ENCODE results near the gene GADL1. TPM values are rescaled to one million over a fixed set of nuclear protein-coding genes. Genes with fewer than 3 reads are reported as not detected.

GADL1 gene
- total RNA-seq, 1 experiment from 2014 or later, result 0.09 TPM

- Histone ChIP-seq H3K14ac (ENCODE audit: insufficient read depth, low read length) (no peak overlapping the region), H2BK5ac (ENCODE audit: insufficient read length, low read length) (no peak overlapping the region), H2BK12ac (ENCODE audit: insufficient read length, low read depth, low read length) (no peak overlapping the region), H4K8ac (replicated peaks; ENCODE audit: insufficient read length, low read depth, low read length) (no peak overlapping the region), H4K20me1 (ENCODE audit: control insufficient read depth, insufficient read depth, insufficient read length) (no peaks in the 10 kb centered on the region), H3K79me2 (ENCODE audit: insufficient read depth, low read length) (no peaks in the 10 kb centered on the region), H3K4me1 (ENCODE audit: insufficient read depth, low read length) (no peaks in the 10 kb centered on the region), H3K18ac (ENCODE audit: insufficient read length, low read depth, low read length) (no peak overlapping the region), H3K27me3 (ENCODE audit: insufficient read depth, low read length) (no peaks in the 10 kb centered on the region), H3K56ac (ENCODE audit: insufficient read length, low read depth, low read length) (no peak overlapping the region), H3K23ac (ENCODE audit: insufficient read length, low read depth, low read length) (no peak overlapping the region), H3K4ac (ENCODE audit: low read depth, low read length) (no peak overlapping the region), H2AFZ (ENCODE audit: low read length) (no peak overlapping the region), H2BK15ac (ENCODE audit: low read depth, low read length) (no peak overlapping the region), H3K27ac (ENCODE audit: insufficient read length, low read depth, low read length) (no peak overlapping the region), H2BK120ac (ENCODE audit: low read depth, low read length, poor library complexity, severe bottlenecking) (no peak overlapping the region), H4K5ac (ENCODE audit: insufficient read length, low read depth, low read length) (no peak overlapping the region), H3T11ph (ENCODE audit: low read length) (no peak overlapping the region), H2BK20ac (ENCODE audit: low read depth, low read length, poor library complexity, severe bottlenecking) (no peak overlapping the region), H3K9ac (ENCODE audit: extremely low read depth, insufficient read length, low read length) (no peak overlapping the region), H3K9me3 (ENCODE audit: control insufficient read depth, low read depth, low read length) (no peaks in the 10 kb centered on the region), H4K91ac (ENCODE audit: insufficient read length, low read depth, low read length) (no peak overlapping the region), H2AK5ac (ENCODE audit: insufficient read length, low read length) (no peak overlapping the region), H3K4me2 (ENCODE audit: insufficient read depth, insufficient read length, low read length) (no peak overlapping the region), H3K79me1 (ENCODE audit: insufficient read depth, low read depth, low read length, poor library complexity, severe bottlenecking) (no peaks in the 10 kb centered on the region), H3K23me2 (ENCODE audit: insufficient read length, low read depth, low read length, poor library complexity, severe bottlenecking) (no peaks in the 10 kb centered on the region)
- no CpG with 5 or more reads among the region's 1 CpG for WGBS (ENCODE audit: extremely low coverage, insufficient read length, low lambda C conversion rate)
- Mint-ChIP-seq H3K27ac (no peak overlapping the region), H3K4me3 (no peak overlapping the region), H3K4me1 (peaks cover 20 to 21% of the 10 kb centered on the region in 2 experiments), H3K27me3 (ENCODE audit: low read depth) (no peaks in the 10 kb centered on the region), H3K36me3 (ENCODE audit: insufficient read depth in 1 of 3, low read depth in 3 of 3) (peaks cover 13 to 30% (median 13%) of the 10 kb centered on the region in 3 experiments), H3K9me3 (no peaks in the 10 kb centered on the region)
- TF ChIP-seq CTCF (conservative IDR thresholded peaks at IDR 0.05), result no peak
- DNase-seq, result no peak
Measured at GRCh38 chr3:30682434-30683155, 211.9 kb downstream of the GADL1 start.

Data from H9 (cell line).